HG03439 (cell line): Measurements from ENCODE around the gene PPP6R2.

ENCODE experiments used
- ATAC-seq: cut with Tn5 transposase; IDR thresholded peaks from one replicate; pipeline ENCODE4 v1.9.1; 2021; ENCODE audit warnings: mild to moderate bottlenecking, moderate library complexity; ENCODE audit not compliant: unreplicated experiment

Gene PPP6R2

DNA sequence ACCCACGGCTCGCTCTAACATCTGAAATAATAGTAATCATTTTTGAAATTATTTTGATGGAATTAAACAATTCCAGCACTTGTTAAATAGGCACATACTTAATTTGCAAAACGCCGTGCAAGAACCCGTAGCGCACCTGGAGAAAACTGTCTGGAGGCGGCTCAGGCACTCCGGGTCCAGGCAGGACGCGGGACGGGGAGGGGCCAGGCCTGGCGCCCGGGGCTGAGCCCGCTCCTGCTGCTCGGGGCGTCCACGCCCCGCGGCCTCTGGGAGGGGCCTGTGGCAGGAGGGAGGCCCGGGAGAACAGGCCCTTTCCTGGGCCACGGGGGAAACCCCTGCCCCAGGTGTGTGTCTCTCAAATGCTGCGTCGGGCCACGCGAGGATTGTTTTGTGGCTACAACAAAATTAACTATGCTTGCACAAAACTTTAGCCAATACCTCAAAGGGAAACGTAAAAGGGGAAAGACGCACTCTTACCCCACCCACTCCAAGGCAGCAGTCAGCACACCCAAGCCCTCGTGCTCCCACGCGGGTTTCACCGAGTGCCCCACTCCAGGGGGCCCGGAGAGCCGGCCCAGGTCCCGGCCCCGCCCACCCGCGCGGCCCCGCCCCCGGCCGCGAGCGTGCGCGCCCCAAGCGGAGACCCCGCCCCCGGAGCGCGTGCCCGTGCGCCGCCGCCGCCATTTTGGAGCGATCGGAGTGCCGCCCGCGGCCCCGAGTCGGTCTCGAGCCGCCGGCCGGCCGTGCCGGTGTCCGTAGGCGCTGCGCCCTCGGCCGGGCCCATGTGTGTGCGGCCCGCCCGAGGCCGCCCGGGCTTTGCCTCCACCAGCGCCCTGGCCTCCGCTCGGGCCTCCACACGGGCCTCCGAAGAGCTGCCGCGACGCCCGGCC lies at the start of gene PPP6R2:
Gene PPP6R2 (plus strand): TSS at position 677 of the 890 bp plus-strand sequence. CDS start 50,582 bp downstream, outside the sequence.
- peak; percentile 70 for ATAC-seq

DNA sequence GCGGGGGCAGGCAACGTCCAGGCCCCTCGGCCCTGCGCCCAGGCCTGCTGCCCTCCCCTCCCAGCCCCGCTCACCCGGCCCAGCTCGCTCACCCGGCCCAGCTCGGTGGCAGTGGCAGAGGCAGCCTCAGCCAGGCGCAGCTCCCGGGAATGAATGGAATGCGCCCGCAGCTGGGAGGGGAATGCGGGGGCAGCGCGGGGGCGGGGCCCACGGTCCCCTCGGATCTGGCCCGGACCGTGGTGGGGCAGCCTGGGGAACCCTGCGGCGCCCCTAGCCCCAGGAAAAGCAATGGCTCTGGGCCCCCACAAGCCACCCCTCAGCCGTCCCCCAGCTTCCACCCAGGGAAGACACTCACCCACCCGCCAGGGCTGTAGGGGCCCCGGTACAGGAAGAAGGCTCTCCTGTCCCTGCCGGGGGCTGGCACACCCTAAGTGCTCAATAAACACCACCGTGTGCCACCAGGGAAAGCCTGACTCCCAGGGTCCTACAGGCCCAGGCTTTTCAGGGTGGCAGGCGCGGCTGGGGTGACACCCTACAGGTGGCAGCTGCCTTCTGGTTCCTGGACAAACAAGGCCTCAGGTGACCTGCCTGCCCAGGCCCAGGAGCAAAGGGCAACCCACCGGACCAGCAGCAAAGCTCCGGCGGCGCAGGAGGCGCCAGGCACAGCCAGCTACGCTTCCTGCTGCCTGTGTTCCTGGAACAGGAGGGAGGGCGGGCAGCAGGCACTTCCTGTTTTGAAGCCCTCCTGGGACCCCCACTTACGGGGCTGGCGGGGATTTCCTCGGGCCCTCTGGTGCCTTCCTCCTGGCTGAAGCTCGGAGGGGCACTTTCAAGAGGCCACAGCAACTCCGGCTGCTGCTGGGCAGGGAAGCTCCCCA lies 49.4 kb upstream of the PPP6R2 start:
- ATAC-seq, result no peak

GRCh38 chr22:50294319-50294656 lies 48.8 kb upstream of the PPP6R2 start:
- ATAC-seq, result no peak

DNA sequence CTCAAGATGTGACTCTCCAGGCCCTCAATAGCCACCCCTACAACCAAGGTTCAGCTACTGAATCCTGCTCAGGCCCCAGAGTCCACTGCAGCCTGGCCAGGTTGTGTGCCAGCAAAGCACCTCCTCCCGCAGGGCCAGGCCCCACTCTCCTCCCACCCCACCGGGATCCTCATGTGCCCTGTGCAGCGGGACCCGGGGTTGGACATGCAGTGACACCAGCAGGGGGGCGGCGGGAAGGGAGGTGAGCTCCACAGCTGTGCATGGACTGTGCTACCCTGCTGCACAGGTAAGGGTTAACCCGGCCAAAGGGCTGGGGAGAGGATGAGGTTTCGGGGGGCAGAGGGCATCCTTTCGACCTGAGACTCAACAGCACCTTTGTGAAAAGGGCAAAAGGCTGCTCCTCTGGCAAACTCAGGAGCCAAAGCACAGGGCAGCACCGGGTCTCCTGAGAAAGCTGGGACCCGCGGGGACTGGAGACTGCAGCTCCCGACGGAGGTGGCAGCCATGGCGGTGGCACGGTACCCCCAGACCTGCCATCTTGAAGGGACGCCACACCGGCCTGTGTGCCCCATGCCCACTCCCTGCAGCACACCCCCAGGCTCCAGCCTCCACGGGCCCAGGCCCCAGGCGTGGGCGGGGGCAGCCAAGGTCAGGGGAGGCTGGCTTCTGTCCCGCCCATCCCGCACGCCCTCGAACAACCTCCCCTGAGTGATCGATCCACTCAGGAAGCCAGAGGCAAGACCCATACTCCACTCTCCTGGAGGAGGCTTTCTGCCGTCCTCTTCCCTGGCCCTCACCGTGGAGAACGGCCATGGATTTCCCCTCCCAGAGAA lies 46.3 kb upstream of the PPP6R2 start:
- ATAC-seq, result no peak

- ATAC-seq, result no peak
Measured at GRCh38 chr22:50297510-50298265, 45.4 kb upstream of the PPP6R2 start.

DNA sequence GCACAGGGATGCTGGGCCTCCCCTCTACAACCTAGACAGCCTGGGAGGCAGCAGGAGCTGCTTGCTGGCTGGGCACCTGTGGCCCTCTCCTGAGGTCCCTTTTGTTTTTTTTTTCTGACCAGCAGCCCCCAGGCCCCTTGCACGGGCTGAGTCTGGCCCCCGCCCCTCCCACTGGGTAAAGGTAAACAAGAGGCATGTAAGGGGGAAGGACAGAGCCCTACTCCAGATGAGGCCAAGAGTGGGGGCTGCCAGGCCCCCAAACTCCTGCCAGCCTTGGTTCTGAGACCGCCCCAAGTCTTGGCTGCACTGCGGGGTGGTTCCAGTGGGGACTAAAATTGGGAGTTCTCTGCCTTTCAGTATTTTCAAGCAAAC lies 44.9 kb upstream of the PPP6R2 start:
- ATAC-seq, result no peak

DNA sequence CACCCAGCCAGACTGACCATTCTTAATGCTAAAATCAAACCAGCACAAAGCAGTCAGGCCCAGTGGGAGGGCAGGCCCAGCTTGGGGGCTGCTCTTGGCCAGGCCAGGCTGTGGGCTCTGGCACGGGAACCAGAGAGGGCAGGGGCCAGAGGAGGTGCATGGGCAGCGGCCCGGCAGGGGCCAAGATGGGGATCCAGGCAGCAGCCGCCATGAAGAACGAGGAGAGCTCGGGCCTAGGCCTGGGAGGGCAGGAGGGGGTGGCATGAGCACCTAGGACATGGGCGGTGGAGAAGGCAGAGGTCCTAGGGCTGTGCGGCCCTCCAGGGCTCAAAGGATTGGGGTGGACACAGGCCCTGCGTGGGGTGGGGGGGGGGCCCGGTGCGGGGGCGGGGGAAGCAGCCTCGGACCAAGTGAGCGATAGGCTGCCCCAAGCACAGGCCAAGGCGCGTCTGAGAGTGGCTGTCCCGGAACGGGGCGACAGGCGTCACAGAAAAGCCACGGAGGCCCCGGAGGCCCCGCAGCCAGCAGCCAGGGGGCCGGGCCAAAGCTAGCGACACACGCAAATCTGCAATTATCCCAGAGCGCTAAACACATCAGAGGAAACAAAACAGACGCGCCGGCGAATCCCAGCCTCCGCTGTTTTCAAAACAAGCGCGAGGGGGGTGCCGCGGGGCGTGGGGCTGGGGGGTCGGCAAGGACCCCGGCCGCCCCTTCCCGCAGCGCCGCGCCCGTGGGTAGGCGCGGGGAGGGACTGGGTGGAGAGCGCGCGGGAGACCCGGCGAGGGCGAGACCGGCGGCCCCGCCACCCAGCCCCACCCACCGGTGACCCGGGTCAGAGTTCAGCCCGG lies 44.0 kb upstream of the PPP6R2 start:
- ATAC-seq, result no peak

DNA sequence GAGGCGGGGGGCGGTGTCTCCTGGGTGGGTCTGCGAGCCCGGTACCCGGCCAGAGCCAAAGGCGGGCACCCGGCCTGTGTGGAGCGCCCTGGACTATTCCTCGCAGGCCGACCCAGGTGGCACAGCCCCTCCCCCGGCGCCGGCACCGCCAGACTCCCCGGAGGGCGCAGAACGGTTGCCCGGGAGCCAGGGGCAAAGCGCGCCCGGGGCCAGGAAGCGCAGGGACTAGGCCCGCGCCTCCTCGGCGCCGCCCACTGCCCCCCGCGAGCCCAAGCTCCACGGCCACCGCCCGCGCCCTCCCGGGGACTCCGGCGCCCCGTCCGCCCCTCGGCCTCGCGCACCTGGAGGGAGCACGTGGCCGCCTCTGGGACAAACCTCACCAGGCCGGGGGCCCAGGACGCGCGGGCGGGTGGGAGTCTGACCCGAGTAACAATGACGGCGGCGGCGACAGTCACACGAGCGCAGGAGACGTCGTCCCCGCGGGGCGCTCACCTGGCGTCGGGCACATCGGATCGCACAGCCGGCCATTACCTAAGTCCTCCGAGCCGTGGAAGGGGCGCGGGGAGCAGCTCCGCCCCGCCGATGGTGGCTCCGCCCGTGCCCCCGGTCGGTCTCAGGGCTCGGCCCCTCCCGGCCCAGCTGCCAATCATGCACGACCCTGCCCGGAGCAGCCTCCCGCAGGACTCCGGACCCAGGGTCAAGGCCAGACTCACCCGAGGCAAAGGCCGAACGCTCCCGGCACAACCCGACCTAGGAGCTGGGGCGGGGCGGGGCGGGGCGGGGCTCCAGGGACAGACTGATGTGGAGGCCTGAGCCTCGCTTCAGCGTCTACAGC lies 43.1 kb upstream of the PPP6R2 start:
- ATAC-seq, result no peak

GRCh38 chr22:50300620-50301257 lies 42.4 kb upstream of the PPP6R2 start:
- no peak for ATAC-seq

GRCh38 chr22:50301581-50301991 lies 41.5 kb upstream of the PPP6R2 start:
- no peak for ATAC-seq

DNA sequence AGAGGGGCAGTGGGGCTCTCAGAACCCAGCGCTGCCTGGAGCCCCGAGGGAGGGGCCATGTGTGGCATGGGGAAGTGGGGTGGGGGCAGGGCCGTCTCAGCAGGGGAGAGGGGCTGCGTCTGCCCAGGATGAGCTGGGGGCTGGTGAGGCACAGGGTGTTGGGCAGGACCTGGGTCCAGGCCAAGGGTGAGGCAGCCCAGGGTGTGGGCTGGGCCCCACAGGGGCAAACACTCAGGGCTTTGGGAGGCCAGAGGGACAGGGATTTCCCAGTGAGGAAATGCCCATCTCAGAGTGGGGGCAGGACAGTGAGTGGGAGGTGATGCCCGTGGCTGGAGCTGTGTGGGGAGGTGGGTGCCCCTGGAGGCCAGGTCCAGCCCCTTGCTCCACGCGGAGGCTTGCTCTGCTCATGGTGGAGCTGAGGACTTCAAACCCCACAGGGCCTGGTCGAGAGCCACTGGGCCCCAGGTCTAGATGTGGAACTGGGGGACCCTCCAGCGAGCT lies 41.0 kb upstream of the PPP6R2 start:
- no peak for ATAC-seq

DNA sequence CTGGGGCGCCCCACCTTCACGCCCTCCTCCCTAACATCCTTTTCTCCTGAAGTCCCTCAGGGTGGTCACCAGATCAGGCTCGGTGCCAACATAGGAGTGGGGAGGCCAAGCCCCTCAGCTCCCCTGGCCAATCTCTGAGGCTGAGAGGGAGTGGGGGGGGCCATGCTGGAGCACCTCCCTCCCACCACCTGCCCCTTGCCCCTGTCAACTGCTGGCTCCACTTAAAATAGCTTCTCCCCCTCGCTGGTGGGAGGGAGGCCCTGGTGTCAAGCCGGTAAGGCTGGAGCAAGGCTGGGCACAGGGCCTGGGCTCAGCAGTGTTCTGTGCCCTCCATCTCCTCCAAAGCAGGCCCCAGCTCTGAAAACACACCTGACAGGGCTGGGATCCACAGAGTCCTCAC lies 40.6 kb upstream of the PPP6R2 start:
- no peak for ATAC-seq

DNA sequence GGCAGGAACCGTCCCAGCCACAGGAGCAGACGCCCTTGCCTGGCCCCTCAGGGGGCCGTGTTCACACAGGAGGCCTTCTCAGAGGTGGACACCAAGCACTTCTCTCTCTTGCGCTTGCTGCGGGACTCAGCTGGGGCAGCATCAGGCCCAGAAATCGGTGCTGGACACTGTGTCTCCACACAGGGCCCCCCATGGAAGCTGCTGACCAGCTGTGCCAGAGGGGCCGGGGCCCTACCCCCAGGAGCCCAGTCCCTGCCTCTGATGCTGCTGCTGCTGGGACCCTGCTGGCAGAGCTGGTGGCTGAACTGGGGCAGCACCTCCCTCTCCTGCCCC lies 39.6 kb upstream of the PPP6R2 start:
- no peak for ATAC-seq

- no peak for ATAC-seq
Measured at GRCh38 chr22:50303848-50304527, 39.1 kb upstream of the PPP6R2 start.

DNA sequence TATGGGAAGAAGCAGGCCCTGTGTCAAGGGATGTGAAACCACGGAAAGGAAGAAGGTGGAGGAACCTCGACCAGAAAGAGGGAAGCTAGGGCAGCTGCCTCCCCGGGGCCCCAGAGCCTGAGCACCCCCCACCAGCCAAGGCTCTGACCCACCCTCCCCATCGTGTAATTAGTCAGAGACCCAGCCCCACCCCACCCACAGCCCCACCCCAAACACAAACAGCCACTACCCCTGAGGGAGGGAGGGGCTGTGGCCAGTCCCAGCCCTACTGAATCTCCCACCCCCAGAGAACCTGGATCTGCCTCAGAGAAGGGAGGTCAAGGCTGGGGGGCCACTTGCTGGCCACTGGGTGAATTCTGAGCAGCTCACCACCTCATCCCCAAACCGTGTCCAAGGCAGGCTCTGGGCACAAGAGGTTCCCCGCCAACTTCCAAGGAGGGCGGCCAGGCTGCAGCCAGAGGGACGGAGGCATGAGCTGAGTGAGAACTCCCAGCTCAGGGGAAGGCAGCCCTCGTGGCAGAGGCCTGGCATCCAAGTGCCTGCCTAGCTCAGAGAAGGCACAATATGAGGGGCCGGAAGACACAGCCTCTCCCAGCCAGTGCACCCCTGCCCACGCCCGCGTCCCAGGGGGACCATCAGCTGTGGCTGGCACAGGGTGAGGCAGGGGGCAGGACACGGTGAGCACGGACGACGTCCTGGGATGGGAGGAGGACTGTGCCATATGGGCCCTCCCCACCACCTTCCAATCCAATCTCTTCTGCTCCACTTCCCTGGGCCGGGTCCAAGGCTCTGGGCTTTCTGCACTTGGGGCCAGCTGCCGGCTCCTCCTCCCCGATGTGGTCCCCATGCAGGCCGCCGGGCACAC lies 38.4 kb upstream of the PPP6R2 start:
- no peak for ATAC-seq

GRCh38 chr22:50305393-50305922 lies 37.7 kb upstream of the PPP6R2 start:
- ATAC-seq, result peak; percentile 13
